Measurements from ENCODE around the gene UTP11.

UTP11 gene

DNA sequence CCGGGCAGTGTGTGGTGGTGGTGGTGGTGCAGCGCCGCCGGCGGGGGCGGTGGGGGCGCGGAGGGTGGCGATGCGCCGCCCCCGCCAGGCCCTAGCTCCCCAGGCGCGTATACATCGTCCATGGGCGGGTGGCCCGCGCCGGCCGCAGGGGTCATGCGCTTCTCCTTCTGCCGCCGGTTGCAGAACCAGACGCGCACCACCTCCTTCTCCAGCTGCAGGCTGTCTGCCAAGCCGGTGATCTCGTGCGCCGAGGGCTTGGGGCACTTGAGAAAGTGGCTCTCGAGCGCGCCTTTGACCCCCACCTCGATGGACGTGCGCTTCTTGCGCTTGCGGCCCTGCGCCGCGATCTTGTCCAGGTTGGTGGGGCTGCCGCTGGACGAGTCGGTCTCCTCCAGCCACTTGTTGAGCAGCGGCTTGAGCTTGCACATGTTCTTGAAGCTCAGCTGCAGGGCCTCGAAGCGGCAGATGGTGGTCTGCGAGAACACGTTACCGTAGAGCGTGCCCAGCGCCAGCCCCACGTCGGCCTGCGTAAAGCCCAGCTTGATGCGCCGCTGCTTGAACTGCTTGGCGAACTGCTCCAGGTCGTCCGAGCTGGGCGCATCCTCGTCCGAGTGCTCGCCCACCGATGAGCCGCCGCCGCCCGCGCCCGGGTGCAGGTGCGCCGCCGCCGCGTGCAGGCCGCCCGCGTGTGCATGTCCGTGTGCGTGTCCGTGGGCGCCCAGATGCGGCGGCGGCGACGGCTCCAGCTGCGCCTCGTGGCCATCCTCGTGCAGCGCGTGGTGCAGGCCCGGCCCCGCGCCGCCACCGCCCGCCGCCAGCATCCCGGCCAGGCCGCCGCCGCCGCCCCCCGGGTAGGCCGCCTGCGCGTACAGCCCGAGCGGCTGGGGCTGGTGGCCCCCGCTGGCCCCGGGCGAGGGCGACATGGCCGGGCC, 33.1 kb downstream of the UTP11 start:
- in situ Hi-C loops (cut with HindIII; ENCODE audit: low sequenced_read_pairs), result no loop called here

DNA sequence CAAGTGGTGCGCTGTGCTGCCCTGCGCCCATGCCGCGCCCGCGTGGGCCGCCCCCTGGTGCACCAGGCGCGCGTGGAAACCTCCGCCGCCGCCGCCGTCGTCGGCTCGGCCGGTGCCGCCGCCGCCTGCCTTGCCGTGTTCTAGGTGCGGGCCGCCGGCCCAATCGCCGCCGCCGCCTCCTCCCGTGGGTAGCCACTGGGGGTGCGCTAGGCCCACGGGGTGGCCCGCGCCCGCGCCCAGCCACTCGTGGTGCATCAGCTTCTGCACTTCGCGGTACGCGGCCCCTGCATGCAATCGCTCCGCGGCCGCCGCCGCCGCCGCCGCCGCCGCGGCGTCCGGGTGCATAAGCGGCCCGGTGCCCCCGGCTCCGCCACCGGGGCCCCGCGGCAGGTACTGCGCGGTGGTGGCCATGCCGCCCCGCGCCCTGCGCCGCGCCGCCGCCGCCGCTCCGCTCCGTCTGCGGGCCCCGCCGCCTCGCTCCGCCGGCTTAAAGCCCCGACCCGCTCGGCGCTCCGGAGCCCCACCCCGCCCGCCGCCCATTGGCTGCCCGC, 33.9 kb downstream of the UTP11 start, which contains the start of gene POU3F1:
POU3F1 (minus strand) TSS at position 461 of the 551 bp plus-strand sequence; CDS start at position 411, 50 bp downstream.
- in situ Hi-C loops (cut with HindIII; ENCODE audit: low sequenced_read_pairs), result no loop called here

DNA sequence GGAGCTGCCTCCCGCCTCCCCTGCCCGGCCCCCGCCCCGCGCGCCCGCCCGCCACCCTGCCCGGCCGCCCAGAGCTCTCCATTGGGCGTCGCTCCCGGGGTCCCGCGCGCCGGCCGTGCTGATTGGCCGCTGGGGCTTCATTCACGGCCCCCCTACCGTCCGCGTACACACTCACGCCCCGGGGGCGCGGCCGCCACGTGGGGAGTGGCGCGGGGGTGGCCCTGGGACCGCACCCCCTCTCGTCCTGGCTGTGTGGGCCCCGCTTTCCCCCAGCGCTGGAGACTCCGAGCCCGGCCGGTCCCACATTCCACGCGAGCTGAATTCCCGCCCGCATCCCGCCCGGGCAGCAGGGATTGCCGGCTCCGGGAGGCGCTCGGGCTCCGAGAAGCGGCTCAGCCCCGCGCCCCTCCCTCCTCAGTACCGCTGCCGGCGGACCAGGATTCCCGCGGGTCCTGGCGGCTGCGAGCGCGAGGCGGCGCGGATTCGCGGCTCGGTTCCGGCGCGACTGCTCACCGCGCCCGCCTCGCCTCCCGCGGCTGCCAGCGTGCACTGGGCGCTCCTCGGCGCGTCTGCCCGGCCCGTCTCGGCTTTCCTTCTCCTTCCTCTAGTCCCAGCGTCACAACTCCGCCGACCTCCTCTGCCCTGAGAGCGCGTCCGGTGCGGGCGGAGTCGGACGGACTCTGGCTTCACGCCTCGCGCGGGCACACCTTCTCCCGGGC, 34.5 kb downstream of the UTP11 start:
- in situ Hi-C loops (cut with HindIII; ENCODE audit: low sequenced_read_pairs), result no loop called here

DNA sequence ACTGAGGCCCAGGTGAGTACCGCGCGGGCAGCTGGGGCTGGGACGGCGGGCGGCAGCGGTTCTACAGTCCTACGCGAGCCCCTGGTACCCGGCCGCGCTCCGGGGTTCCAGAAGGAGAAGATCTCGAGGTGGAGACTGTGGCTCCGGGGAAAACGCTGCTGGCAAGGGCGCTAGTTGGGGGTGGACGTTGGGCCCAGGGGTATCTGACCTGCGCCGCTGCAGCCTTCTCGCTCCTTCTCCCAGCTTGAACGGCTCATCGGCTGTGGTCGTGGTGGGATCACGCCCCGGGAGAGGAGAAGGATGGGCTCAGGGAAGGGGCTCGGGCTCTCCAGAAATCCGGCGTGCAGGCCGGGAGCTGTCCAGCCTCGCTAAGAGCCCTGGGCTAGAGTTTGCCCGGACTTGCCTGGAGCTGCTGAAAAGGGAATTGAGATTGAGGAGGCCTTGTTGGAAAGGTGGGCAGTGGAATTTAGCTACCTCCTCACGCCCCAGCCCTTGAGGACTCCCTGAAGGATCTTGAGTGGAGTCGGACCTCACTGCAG, 35.1 kb downstream of the UTP11 start:
- in situ Hi-C loops (cut with HindIII; ENCODE audit: low sequenced_read_pairs), result no loop called here

DNA sequence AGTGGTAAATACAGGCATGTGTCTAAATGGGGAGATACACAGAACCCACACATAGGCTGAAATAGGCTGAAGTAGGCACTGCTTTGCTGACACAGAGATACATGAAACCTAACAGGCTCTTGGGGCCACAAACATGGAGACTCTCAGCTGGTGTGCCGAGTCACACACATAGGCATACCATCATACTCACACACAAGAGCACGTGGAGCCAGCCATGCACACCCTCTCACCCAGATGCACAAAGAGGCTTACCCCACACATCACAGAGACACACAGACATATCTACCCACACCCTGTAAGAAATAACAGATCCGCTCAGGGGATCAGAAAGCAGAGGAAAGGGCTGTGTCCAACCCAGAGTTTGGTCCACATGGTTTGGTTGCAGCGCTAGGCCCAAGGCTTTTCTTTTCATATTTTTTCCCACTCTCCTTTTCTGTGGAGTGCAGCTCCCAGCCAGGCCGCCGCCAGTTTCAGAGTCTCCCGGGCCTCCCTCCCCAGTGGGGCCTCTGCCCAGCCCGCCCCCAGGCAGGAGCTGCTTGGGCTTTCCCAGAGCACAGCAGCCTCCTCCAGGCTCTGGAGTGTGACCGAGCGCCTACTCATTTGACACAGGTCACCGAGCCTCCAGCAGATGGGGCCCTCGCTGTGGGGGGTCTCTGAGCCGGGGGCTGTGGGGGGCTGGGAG, 38.0 kb downstream of the UTP11 start:
- in situ Hi-C loops (cut with HindIII; ENCODE audit: low sequenced_read_pairs), result loop anchor here (25.0 kb wide), 1 partner anchor 437 kb away; no protein-coding TSS in a partner anchor

DNA sequence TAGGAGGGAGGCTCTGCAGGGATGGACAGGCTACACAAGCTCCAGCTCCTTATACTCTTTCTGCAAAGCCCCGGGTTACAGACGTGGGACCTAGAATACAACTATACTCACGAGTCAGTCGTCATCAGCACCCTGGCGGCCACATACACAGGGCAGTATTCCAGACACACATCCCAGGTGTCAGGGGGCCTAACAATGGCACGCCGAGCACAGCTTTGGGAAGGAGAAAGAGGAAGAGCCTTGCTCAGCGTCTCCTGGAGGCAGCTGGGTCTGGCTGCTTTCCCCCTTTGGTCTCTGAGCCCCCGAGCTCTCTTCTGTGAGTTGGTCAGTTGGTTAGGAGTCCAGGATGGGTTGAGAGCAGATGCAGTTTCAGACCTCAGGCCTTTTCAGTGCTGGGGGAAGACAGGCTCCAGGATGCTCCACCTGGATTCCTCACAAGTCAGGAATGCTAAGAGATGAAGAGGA, 38.6 kb downstream of the UTP11 start:
- in situ Hi-C loops (cut with HindIII; ENCODE audit: low sequenced_read_pairs), result loop anchor here (25.0 kb wide), 1 partner anchor 436 kb away; no protein-coding TSS in a partner anchor

DNA sequence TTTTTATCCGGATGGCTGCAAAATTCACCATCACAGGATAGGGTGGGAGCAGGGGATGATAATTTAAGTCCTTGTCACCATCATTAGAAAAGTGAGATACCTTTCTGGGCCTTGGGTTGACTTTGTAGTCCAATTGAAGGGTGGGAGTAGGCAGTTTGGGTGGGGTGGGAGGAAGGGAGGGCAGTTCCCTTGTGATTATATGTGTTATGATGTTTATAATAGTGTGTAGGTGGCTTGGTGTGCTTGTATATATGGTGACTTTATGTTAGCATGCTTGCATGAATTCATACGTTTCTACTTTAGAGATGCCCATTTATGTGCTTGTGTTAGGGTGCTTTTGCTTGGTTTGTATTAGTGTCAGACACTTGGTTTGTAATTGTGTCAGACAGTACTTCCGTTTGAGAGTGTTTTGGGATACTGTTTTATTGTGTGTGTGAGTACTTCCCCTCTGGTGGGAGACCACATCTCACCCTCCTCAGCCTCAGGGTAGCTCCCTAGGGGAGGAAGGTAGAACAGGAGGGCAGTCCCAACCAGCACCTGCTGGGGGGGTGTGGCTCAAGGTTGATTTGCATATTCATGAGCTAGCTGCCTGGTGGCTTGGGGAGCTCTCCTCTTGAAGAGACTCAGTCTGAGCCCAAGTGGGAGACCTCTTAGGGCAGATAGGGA, 40.3 kb downstream of the UTP11 start:
- in situ Hi-C loops (cut with HindIII; ENCODE audit: low sequenced_read_pairs), result loop anchor here (25.0 kb wide), 1 partner anchor 434 kb away; no protein-coding TSS in a partner anchor

DNA sequence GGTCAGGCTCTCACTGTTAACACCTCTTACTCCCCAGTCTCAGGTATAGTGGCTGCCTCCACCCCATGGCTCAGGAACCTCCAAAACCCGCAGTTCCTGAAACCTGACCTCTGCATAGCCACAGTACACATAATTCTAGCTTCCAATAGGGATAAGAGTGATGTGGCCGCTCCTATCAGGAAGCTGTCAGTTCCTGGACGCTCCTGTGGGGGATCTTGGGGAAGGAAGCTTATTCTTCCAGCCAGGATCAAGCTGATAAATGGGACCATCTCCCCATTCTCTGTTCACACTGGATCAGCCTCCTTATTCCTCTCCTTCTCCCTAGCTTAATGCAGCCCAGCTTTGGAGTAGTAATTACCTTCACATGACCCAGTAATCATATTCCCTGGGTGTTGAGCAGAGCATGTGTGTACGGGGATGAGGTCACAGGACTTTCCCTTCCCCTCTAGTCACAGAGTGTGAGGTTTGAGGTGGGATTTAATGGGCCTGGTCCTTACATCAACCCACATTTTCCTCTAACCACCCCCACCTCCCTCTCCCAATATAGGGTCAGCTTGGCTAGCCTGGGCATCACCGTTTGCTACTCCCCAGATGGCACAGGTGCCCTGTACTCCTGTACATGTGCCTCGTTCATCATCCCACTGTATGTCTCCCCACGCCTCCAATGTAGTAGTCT, 41.0 kb downstream of the UTP11 start:
- in situ Hi-C loops (cut with HindIII; ENCODE audit: low sequenced_read_pairs), result loop anchor here (25.0 kb wide), 1 partner anchor 434 kb away; no protein-coding TSS in a partner anchor

DNA sequence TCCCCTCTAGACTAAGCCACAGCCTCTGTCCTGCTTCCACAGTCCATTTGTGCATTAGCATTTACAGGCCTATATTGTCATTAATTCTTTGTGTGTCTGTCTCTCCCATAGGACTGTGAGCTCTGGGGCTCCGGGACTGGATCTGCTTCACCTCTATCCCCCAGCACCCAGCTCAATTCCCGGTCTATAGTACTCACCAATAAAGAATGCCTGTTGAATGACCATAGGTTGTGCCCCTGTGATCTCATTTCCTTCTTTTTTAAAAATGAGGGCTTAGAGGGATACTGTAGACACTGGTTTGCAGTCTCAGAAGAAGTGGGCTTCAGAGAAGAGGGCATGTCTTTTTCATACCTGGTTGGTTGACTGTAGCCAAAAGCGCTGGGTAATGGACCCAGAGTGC, 42.9 kb downstream of the UTP11 start:
- in situ Hi-C loops (cut with HindIII; ENCODE audit: low sequenced_read_pairs), result loop anchor here (25.0 kb wide), 1 partner anchor 432 kb away; no protein-coding TSS in a partner anchor

DNA sequence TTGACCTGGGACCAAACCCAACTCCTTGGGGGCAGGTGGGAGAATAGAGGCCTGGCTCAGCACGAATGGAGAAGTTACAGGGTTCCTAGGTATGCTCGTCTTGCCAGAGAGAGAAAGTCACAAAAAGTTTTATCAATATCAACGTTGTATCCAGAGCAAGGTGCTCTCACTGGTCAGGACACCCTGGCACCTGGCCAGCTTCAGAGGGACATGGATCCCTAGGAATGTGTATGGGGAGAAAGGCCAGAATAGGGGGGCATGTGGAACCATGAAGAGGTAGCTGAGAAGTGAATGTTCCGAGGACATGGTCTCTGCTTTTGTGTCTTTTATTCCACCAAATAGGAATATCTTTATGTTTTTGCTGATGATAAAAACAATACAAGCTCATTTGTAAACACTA, 43.4 kb downstream of the UTP11 start:
- in situ Hi-C loops (cut with HindIII; ENCODE audit: low sequenced_read_pairs), result loop anchor here (25.0 kb wide), 1 partner anchor 431 kb away; no protein-coding TSS in a partner anchor

DNA sequence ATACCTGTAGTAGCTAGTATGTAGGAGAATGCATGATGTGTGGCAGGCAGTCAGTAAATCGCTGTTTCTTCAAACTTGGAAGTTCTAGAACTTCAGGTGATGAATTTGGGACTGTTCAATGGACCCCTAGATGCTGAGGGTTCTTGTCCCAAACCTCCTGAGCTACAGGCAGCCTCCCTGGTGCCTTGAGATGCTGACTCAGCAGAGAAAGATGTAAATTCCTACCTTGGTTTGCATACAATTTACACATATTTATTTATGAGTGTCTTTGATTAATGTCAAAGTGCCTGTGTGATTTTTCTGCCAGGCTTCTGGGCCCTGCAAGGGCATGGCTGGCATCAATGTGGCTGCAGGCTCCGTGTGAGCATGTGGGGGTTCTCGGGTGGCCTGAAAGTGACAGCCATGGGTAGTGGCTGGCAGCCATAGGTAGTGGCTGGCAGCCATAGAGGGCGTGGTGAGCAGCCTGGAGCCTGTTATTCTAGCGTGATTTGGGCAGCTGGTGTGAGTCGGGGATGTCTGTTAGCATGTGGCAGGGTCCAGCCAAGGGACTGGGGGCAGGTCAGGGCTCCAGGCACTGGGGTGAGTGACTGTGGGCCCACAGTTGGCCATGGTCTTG, 47.2 kb downstream of the UTP11 start:
- in situ Hi-C loops (cut with HindIII; ENCODE audit: low sequenced_read_pairs), result loop anchor here (25.0 kb wide), 1 partner anchor 428 kb away; no protein-coding TSS in a partner anchor

DNA sequence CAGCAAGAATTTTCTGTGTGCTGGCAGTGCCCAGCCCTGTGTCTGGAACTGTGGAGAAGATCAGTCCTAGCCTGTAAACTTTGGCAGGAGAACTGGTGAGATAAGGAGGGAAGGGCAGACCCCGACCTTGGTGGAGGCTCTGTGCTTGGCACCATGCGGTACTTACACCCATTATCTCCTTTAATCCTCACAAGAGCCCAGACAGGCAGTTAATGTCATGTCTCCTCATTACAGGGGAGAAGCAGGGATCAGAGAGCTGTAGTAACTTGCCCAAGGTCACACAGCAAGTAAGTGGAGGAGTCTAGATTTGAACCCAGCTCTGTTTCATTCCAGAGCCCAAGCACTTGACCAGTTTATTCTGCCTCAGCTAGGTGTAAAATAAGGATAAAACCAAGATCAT, 48.0 kb downstream of the UTP11 start:
- in situ Hi-C loops (cut with HindIII; ENCODE audit: low sequenced_read_pairs), result loop anchor here (25.0 kb wide), 1 partner anchor 427 kb away; no protein-coding TSS in a partner anchor

DNA sequence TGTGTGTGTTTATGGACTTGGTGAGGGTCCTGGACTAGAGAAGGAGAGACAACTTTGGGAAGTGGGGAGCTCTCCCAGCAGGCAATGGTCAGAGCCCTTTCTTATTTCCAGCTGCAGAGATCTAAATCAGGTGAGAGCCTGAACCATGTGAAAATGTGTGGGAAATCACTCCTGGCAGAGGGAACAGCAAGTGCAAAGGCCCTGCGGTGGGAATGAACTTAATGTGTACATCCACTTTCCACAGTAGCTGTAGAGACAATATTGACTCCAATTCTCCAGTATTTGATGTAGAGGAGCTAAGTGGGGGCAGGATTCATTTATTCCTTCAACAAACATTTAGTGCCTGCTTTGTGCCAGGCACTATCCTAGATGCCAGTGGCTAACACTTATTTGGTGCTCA, 48.8 kb downstream of the UTP11 start:
- in situ Hi-C loops (cut with HindIII; ENCODE audit: low sequenced_read_pairs), result loop anchor here (25.0 kb wide), 1 partner anchor 426 kb away; no protein-coding TSS in a partner anchor

DNA sequence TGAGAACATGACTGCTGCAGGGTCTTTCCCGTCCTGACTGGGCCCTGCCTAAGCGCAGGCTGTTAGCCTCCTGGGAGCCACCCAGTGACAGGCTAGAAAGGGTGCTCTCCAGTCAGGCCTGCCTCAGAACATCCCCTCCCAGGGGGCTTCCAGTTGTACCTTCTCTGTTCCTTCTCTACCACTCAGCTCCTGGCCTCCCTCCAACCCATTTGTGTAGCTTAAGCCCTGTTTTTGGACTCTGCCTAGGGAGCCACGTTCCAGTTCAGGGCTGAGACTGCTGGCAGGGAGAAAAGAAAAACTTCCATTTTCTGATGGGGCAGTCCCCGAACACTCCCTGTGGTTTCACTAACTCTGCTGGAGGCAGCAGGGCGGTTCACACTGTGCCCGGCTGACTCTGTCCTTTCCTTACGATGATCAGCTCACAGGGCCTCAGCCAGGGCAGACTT, 49.4 kb downstream of the UTP11 start:
- in situ Hi-C loops (cut with HindIII; ENCODE audit: low sequenced_read_pairs), result loop anchor here (25.0 kb wide), 1 partner anchor 425 kb away; no protein-coding TSS in a partner anchor

DNA sequence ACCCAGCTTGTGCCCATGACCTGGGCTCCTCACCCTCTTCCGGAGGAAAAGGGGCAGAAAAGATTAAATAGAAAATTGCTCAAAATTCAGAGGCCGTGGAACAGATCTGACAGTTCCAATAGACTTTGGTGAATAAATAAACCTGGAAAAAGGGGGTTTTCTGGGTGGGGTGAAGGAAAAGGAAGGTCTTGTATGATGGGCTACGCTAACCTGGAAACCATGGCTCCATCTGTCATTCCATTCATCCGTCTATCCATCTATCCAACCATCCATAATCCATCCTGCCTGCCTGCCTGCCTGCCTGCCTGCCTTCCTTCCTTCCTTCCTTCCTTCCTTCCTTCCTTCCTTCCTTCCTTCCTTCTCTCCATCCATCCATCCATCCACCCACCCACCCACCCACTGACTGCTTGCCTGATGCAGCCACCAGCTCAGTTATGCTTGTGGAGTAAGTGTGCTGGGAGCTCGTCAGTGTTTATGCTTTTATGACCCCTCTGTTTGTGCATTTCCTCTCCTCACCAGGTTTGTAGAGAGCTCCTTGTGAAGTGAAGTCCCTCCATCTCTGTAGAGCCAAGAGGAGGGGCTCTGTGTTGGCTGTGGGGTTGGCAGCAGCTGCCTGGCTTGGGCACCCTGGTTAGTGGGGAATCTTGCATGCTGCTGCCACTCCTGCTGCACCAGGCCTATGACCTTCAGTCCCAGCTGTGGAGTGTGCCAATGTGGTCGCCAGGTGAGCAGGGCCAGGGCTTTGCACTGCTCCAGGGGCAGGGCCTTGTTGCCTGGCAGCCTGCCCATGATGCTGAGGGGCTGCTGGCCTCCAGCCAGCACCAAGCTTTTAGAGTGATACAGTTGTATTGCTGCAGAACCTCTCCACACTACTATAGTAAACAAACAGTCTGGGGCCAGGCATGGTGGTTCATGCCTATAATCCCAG, 50.1 kb downstream of the UTP11 start:
- in situ Hi-C loops (cut with HindIII; ENCODE audit: low sequenced_read_pairs), result loop anchor here (25.0 kb wide), 1 partner anchor 425 kb away; no protein-coding TSS in a partner anchor

DNA sequence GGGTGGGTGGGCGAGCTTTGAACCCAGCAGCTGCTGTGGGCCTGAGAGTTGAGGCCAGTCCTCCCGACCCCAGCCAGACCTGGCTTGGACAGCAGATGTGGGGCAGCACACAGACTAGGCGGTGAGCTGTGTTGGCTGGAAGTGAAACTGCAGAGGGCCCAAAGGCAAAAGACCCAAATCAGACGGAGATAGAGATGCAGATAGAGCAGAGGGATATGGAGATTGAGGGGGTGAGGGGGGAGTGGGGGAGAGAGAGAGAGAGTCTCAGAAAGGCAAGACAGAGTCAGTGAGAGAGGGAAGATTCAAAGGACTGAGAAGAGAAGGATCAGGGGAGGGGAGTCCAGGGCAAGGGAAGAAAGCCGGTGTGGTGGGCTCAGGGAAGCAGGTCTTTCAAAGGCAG, 51.1 kb downstream of the UTP11 start:
- in situ Hi-C loops (cut with HindIII; ENCODE audit: low sequenced_read_pairs), result loop anchor here (25.0 kb wide), 1 partner anchor 424 kb away; no protein-coding TSS in a partner anchor

All from DLD1 (cell line).